K562 (cell line): Measurements from ENCODE around the gene KLHL6. TPM values are rescaled to one million over a fixed set of nuclear protein-coding genes. Genes with fewer than 3 reads are reported as not detected.

Experiments used
- ATAC-seq: fragments of 200-7000 bp; cut with Tn5 transposase; 3 replicates; pipeline ENCODE4 v1.9.1; 2020; ENCODE audit warnings: moderate library complexity
- BruUV-seq: library from RNA; stranded (reverse); fragments of 400-500 nt; replicated peaks from 2 replicates; lab custom pipeline; 2021; lab: Mats Ljungman, UMichigan
- CTCF ChIA-PET: fragments of 300-600 bp; formaldehyde crosslinking; extraction: SDS; loops from one replicate; lab custom pipeline; 2021; ENCODE audit warnings: low intra/inter-chr PET ratio; lab: Yijun Ruan, JAX
- POLR2A ChIA-PET: fragments of 300-600, 350-650 bp; sonication (Branson Sonifier 250); formaldehyde crosslinking; extraction: SDS; loops from one replicate; lab custom pipeline; 2021; ENCODE audit warnings: antibody characterized with exemption, inconsistent platforms; lab: Yijun Ruan, JAX
- DNase-seq, 4 experiments: peaks; one replicate each; pipeline versions ENCODE4 v3.0.0 to v3.0.0-alpha.2; 2011 to 2018; ENCODE audit warnings: low spot score in 3 of 4, mixed read lengths in 3 of 4; ENCODE audit errors: extremely low read depth in 1 of 4
- FAIRE-seq: peaks from 2 replicates; lab custom pipeline; 2011; peaks lifted over from hg19 to GRCh38; lab: Jason Lieb, UNC
- H2AFZ ChIP-seq: 2 replicates; pipeline ENCODE4 v1.6.0; 2011; ENCODE audit warnings: low read depth, low read length, control low read depth, inconsistent platforms
- H3K27ac ChIP-seq: fragments of 200-600 bp; 3 replicates; pipeline ENCODE4 v1.8.0; 2011; ENCODE audit warnings: low read depth, mild to moderate bottlenecking, control low read depth, inconsistent platforms, low read length, moderate library complexity, mixed read lengths; ENCODE audit errors: extremely low read depth
- H3K27me3 ChIP-seq, 2 experiments: fragments of 300-600 bp in 1 of 2; 2 replicates in 1 of 2; 3 replicates in 1 of 2; pipeline versions ENCODE4 v1.6.0 to v1.8.0; 2011; ENCODE audit warnings: inconsistent platforms in 2 of 2, low read length in 2 of 2, mild to moderate bottlenecking in 1 of 2, mixed read lengths in 1 of 2, moderate library complexity in 1 of 2; ENCODE audit not compliant: control insufficient read depth in 2 of 2, insufficient read depth in 2 of 2
- H3K36me3 ChIP-seq: fragments of 300-600 bp; 3 replicates; pipeline ENCODE4 v1.8.0; 2011; ENCODE audit warnings: mild to moderate bottlenecking, low read length, inconsistent platforms; ENCODE audit not compliant: control insufficient read depth, insufficient read depth
- H3K4me1 ChIP-seq, 2 experiments: fragments of 200-600 bp in 1 of 2; replicated peaks in 1 of 2; 2 replicates in 1 of 2; 3 replicates in 1 of 2; pipeline versions ENCODE4 v1.5.1 to v1.8.0; 2011; ENCODE audit warnings: inconsistent platforms in 2 of 2, low read length in 2 of 2, mild to moderate bottlenecking in 1 of 2, mixed read lengths in 1 of 2, moderate library complexity in 1 of 2; ENCODE audit not compliant: control insufficient read depth in 2 of 2, insufficient read depth in 2 of 2
- H3K4me2 ChIP-seq: 2 replicates; pipeline ENCODE4 v1.6.1; 2011; ENCODE audit warnings: low read length, control low read depth, inconsistent platforms, mixed read lengths; ENCODE audit not compliant: insufficient read depth
- H3K4me3 ChIP-seq: fragments of 200-600 bp; sonication (generic), shearing (Covaris generic); 2 replicates; pipeline ENCODE4 v1.5.1; 2016; ENCODE audit warnings: control low read depth, inconsistent platforms
- H3K79me2 ChIP-seq: fragments of 200-600 bp; 3 replicates; pipeline ENCODE4 v1.8.0; 2011; ENCODE audit warnings: low read length, inconsistent platforms; ENCODE audit not compliant: control insufficient read depth, insufficient read depth
- H3K9ac ChIP-seq, 2 experiments: 2 replicates each; pipeline versions ENCODE4 v1.6.0 to v1.6.1; 2011; ENCODE audit warnings: low read depth in 2 of 2, low read length in 2 of 2, control low read depth in 1 of 2, inconsistent platforms in 1 of 2, mild to moderate bottlenecking in 1 of 2, mixed read lengths in 1 of 2; ENCODE audit not compliant: insufficient read depth in 1 of 2
- H3K9me1 ChIP-seq: one replicate; pipeline ENCODE4 v1.6.0; 2011; ENCODE audit warnings: inconsistent platforms, mild to moderate bottlenecking, low read length, moderate library complexity; ENCODE audit not compliant: control insufficient read depth, insufficient read depth
- H3K9me3 ChIP-seq: replicated peaks from 2 replicates; pipeline ENCODE4 v1.5.1; 2011; ENCODE audit warnings: low read depth, low read length, inconsistent platforms; ENCODE audit not compliant: control insufficient read depth, insufficient read depth
- H4K20me1 ChIP-seq: replicated peaks from 2 replicates; pipeline ENCODE4 v1.6.1; 2011; ENCODE audit warnings: low read length, inconsistent platforms, mixed read lengths; ENCODE audit not compliant: control insufficient read depth, insufficient read depth
- CBX3 ChIP-seq, 2 experiments: IDR thresholded peaks; 1 replicate in 1 of 2; 2 replicates in 1 of 2; pipeline ENCODE4 v1.6.1; 2012; ENCODE audit warnings: inconsistent platforms in 2 of 2, low read length in 2 of 2, borderline replicate concordance in 1 of 2, control low read depth in 1 of 2
- DDX20 ChIP-seq: fragments of 450-650 bp; IDR thresholded peaks from 2 replicates; pipeline ENCODE4 v1.6.1; 2016; ENCODE audit warnings: missing genetic modification characterization, low read depth, mild to moderate bottlenecking, missing compliant biosample characterization, moderate library complexity
- GABPB2 ChIP-seq: fragments of 250-450 bp; sonication (Bioruptor Pico); conservative IDR thresholded peaks from 2 replicates; pipeline ENCODE4 v1.5.1; 2021; ENCODE audit warnings: mild to moderate bottlenecking
- NR1H2 ChIP-seq: sonication (generic); formaldehyde crosslinking; IDR thresholded peaks from 2 replicates; pipeline ENCODE4 v1.4.0; 2020; ENCODE audit warnings: mild to moderate bottlenecking, missing genetic modification reagents
- POLR2AphosphoS5 ChIP-seq: IDR thresholded peaks from 2 replicates; pipeline ENCODE4 v1.6.1; 2011; ENCODE audit warnings: mild to moderate bottlenecking, low read depth, low read length, moderate library complexity; ENCODE audit not compliant: control insufficient read depth, insufficient read depth
- SMARCB1 ChIP-seq: IDR thresholded peaks from 2 replicates; pipeline ENCODE4 v1.6.1; 2011; ENCODE audit warnings: improper control_type of control experiment, low read depth; ENCODE audit not compliant: insufficient read length
- YBX1 ChIP-seq: fragments of 450-650 bp; IDR thresholded peaks from 2 replicates; pipeline ENCODE4 v1.7.1; 2016; ENCODE audit warnings: mild to moderate bottlenecking
- ZNF316 ChIP-seq: fragments of 450-650 bp; IDR thresholded peaks from 2 replicates; pipeline ENCODE4 v1.6.1; 2016
- WGBS: fragments of 100-300 bp; shearing (Covaris generic); methylation state at CpG from one replicate; pipeline ENCODE4 v1.1.6; 2016; ENCODE audit warnings: low coverage, mixed read lengths; ENCODE audit not compliant: insufficient coverage; ENCODE audit errors: missing lambda C conversion rate; 5-methylcytosine and 5-hydroxymethylcytosine counted together
- in situ Hi-C: fragments of 300-500 bp; cut with MboI; formaldehyde crosslinking; loops from 4 replicates; pipeline ENCODE4 v1.15.0; 2018; ENCODE audit warnings: inconsistent platforms, mixed read lengths
- intact Hi-C: fragments of 100-400 bp; cut with micrococcal nuclease; formaldehyde crosslinking; loops from 2 replicates; pipeline ENCODE4 v1.14.2; 2022
- polyA plus RNA-seq, 8 experiments: library from polyadenylated mRNA; depleted of rRNA in 4 of 8; stranded (reverse) in 5 of 8; unstranded in 3 of 8; fragments of >200 nt; fragmentation: Nextera tagmentation in 2 of 8; fragmentation: Illumina TruSeq in 1 of 8; extraction: Ambion mirVana in 2 of 8; extraction: Trizol in 1 of 8; gene quantifications; 2 replicates each; pipeline versions ENCODE4 v1.2.1 to v1.2.3, GENCODE V29; 2011 to 2014; ENCODE audit warnings: inconsistent platforms in 1 of 8, missing spikeins in 1 of 8
- total RNA-seq, 7 experiments: library from RNA; depleted of rRNA in 6 of 7; stranded (reverse); fragments of >200 nt in 6 of 7; fragmentation: Illumina TruSeq in 2 of 7; extraction: Trizol in 2 of 7; gene quantifications; 2 replicates each; pipeline versions ENCODE4 v1.2.1 to v1.2.3, GENCODE V29; 2011 to 2021; ENCODE audit warnings: low replicate concordance in 1 of 7
- TF ChIP-seq, protein P1 (sequence below), 3 experiments: IDR thresholded peaks in 2 of 3; conservative IDR thresholded peaks in 1 of 3; 2 replicates each; pipeline ENCODE4 v1.5.1; 2011 to 2012; ENCODE audit warnings: low read length in 3 of 3, mild to moderate bottlenecking in 3 of 3, control low read depth in 2 of 3, improper control_type of control experiment in 1 of 3, inconsistent platforms in 1 of 3, low read depth in 1 of 3, mixed read lengths in 1 of 3, moderate library complexity in 1 of 3; ENCODE audit not compliant: insufficient read depth in 2 of 3
- TF ChIP-seq, protein P2 (sequence below), 2 experiments: fragments of 450-650 bp; formaldehyde crosslinking in 1 of 2; IDR thresholded peaks; 2 replicates each; pipeline versions ENCODE4 v1.4.0 to v1.6.1; 2014 to 2020; ENCODE audit warnings: mild to moderate bottlenecking in 2 of 2, borderline replicate concordance in 1 of 2, low read depth in 1 of 2

KLHL6 gene
- total and polyA plus RNA-seq, 9 of the 15 experiments (the other 6 are each of a cell fraction or from before 2014, with no cell fraction given): 0.18 to 2.1 (median 1.4) TPM

DNA sequence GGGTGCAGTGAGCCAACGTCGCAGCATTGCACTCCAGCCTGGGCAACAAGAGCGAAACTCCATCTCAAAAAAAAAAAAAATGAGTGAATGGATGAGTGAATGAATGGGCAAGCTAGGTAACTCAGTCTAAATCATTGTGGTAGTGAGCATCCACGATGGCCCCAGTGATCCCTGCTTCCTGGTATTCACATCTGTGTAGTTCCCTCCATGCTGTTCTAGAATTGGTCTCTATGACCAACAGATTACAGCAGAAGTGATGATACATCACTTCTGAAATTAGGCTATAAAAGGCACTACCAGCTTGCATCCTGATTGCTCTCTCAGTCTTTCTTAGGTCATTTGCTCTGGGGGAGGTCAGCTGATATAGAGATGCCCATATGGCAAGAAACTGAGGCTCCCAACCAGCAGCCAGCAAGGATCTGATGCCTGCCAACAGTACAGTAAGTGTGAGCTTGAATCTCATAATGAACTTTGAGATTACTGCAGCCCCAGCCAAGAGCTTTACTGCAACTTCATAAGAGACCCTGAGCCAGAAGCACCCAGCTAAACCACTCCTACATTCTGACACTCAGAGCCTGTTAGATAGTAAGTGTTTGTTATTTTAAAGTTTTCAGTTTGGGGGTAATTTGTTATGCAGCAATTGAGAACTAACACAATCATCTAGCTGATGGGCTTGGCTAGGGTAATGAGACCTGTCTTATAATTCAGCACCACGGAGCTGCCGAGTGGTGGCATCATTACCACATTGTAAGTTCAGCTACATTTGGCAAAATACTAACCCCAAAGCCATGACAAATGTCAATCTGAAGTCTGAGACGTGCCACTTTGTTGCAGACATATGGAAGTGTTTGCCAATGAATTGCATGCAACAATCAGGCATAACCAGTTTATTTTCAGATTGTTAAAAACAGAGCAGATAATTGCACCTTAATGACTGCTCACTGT, 53.0 kb downstream of the KLHL6 start:
- ATAC-seq (peak; percentile 54), FAIRE-seq (no peak), DNase-seq (no peak)
- ChIA-PET CTCF (interaction anchor here (1.1 kb wide), 1 partner anchor 264 kb away, joined by 8 read pairs; no protein-coding TSS in a partner anchor), POLR2A (interaction anchor here (0.6 to 1.4 kb wide), 6 partner anchors 9 to 325 kb away, joined by 3 to 7 read pairs (median 4); no protein-coding TSS in a partner anchor)
- H3K36me3 ChIP-seq: no peaks in the 10 kb centered on the region
- H4K20me1 ChIP-seq: no peaks in the 10 kb centered on the region
- no peaks in the 10 kb centered on the region for H3K9me1 ChIP-seq
- no peak overlapping the region for H3K4me2 ChIP-seq
- no peak overlapping the region for H3K27ac ChIP-seq
- intact Hi-C loops: loop anchor here (1.0 to 2.0 kb wide), 2 partner anchors 58 to 264 kb away; no protein-coding TSS in a partner anchor
- H3K4me1 ChIP-seq: peaks cover 0 to 8% of the 10 kb centered on the region in 2 experiments; a peak in 3 of 5 replicates
- no TSS peak for BruUV-seq
- H3K9ac ChIP-seq: no peak overlapping the region
- H3K9me3 ChIP-seq: no peaks in the 10 kb centered on the region; the same call in 1 of the 2 replicates
- 41% methylated on average over 7 of the region's 7 CpGs for WGBS
- no peak overlapping the region for H2AFZ ChIP-seq
- no peak overlapping the region for H3K4me3 ChIP-seq
- in situ Hi-C loops: no loop called here
- H3K27me3 ChIP-seq: no peaks in the 10 kb centered on the region
- H3K79me2 ChIP-seq: no peaks in the 10 kb centered on the region
- no peak for TF ChIP-seq NR1H2 (CRISPR knock-in tag)
- no peak for TF ChIP-seq YBX1
- TF ChIP-seq CBX3 (IDR thresholded peaks at IDR 0.05; ENCODE audit: borderline replicate concordance in 1 of 2, low read length in 2 of 2): no peak
- TF ChIP-seq, protein P1, sequence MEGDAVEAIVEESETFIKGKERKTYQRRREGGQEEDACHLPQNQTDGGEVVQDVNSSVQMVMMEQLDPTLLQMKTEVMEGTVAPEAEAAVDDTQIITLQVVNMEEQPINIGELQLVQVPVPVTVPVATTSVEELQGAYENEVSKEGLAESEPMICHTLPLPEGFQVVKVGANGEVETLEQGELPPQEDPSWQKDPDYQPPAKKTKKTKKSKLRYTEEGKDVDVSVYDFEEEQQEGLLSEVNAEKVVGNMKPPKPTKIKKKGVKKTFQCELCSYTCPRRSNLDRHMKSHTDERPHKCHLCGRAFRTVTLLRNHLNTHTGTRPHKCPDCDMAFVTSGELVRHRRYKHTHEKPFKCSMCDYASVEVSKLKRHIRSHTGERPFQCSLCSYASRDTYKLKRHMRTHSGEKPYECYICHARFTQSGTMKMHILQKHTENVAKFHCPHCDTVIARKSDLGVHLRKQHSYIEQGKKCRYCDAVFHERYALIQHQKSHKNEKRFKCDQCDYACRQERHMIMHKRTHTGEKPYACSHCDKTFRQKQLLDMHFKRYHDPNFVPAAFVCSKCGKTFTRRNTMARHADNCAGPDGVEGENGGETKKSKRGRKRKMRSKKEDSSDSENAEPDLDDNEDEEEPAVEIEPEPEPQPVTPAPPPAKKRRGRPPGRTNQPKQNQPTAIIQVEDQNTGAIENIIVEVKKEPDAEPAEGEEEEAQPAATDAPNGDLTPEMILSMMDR (IDR thresholded peaks at IDR 0.05 in 2 of 3, conservative IDR thresholded peaks at IDR 0.05 in 1 of 3; ENCODE audit: insufficient read depth in 2 of 3, low read depth in 1 of 3, low read length in 3 of 3): peak; percentile 14 to 48 (median 21); a peak in 2 of 6 replicates
- no peak for TF ChIP-seq POLR2AphosphoS5
- no peak for TF ChIP-seq SMARCB1
- TF ChIP-seq DDX20 (tag): no peak
- TF ChIP-seq ZNF316: peak; percentile 25; the same call in 1 of the 2 replicates
- TF ChIP-seq, protein P2, sequence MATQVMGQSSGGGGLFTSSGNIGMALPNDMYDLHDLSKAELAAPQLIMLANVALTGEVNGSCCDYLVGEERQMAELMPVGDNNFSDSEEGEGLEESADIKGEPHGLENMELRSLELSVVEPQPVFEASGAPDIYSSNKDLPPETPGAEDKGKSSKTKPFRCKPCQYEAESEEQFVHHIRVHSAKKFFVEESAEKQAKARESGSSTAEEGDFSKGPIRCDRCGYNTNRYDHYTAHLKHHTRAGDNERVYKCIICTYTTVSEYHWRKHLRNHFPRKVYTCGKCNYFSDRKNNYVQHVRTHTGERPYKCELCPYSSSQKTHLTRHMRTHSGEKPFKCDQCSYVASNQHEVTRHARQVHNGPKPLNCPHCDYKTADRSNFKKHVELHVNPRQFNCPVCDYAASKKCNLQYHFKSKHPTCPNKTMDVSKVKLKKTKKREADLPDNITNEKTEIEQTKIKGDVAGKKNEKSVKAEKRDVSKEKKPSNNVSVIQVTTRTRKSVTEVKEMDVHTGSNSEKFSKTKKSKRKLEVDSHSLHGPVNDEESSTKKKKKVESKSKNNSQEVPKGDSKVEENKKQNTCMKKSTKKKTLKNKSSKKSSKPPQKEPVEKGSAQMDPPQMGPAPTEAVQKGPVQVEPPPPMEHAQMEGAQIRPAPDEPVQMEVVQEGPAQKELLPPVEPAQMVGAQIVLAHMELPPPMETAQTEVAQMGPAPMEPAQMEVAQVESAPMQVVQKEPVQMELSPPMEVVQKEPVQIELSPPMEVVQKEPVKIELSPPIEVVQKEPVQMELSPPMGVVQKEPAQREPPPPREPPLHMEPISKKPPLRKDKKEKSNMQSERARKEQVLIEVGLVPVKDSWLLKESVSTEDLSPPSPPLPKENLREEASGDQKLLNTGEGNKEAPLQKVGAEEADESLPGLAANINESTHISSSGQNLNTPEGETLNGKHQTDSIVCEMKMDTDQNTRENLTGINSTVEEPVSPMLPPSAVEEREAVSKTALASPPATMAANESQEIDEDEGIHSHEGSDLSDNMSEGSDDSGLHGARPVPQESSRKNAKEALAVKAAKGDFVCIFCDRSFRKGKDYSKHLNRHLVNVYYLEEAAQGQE (IDR thresholded peaks at IDR 0.05; ENCODE audit: borderline replicate concordance): peak; percentile 63; the same call in 1 of the 2 replicates
- TF ChIP-seq, protein P2 (CRISPR knock-in tag; IDR thresholded peaks at IDR 0.05; ENCODE audit: low read depth): no peak
- TF ChIP-seq GABPB2: no peak
